ENCODE data around the gene GRM2.

The GRM2 gene

GRCh38 chr3:51706021-51706485, 815 bp upstream of the GRM2 start:
- no peak for DNase-seq

GRCh38 chr3:51708216-51708845, 1.5 kb downstream of the GRM2 start:
- DNase-seq: no peak

DNA sequence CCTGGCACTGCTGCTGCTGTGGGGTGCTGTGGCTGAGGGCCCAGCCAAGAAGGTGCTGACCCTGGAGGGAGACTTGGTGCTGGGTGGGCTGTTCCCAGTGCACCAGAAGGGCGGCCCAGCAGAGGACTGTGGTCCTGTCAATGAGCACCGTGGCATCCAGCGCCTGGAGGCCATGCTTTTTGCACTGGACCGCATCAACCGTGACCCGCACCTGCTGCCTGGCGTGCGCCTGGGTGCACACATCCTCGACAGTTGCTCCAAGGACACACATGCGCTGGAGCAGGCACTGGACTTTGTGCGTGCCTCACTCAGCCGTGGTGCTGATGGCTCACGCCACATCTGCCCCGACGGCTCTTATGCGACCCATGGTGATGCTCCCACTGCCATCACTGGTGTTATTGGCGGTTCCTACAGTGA, 2.1 kb downstream of the GRM2 start:
- DNase-seq: no peak

GRCh38 chr3:51709675-51710074, 2.8 kb downstream of the GRM2 start:
- DNase-seq: no peak

- DNase-seq: no peak
Measured at GRCh38 chr3:51710631-51711351, 3.9 kb downstream of the GRM2 start.

DNA sequence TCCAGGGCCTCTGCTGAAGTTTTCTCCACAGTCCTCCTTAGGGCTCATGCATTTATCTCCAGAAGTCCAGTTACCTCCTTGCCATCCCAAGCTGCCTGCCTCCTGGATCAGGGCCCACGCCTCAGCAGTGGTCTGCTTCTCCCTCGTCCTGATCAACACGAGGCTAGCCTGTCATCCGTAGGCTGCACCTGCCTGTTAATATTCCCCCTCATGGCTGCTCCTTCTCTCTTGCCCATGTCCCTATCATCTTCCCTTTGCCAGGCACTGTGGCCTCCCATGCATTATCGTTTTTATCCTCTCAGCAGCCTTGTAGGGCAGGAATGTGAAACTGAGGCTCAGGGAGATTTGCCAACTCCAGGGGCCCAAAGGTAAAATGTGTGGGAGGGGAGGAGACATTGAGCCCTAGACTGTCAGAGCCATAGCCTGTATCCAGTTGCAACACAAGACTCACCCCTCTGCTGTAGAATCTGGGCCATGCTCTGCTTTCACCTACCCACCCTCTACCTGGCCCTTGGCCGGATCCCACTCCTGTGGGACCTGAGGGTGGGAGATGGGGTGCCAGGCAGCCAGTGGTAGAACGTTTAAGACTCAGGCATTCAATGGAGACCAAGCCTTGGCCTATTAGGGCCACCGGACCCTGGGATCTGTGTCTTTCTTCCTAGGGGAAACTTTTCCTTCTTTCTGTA, 4.6 kb downstream of the GRM2 start:
- no peak for DNase-seq

- no peak for DNase-seq
Measured at GRCh38 chr3:51712038-51712420, 5.2 kb downstream of the GRM2 start.

GRCh38 chr3:51712511-51712931, 5.7 kb downstream of the GRM2 start:
- no peak for DNase-seq

DNA sequence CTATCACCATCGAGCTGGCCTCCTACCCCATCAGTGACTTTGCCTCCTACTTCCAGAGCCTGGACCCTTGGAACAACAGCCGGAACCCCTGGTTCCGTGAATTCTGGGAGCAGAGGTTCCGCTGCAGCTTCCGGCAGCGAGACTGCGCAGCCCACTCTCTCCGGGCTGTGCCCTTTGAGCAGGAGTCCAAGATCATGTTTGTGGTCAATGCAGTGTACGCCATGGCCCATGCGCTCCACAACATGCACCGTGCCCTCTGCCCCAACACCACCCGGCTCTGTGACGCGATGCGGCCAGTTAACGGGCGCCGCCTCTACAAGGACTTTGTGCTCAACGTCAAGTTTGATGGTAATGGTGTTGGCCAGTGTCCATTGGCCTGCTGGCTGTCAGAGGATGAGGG, 6.1 kb downstream of the GRM2 start:
- no peak for DNase-seq

DNA sequence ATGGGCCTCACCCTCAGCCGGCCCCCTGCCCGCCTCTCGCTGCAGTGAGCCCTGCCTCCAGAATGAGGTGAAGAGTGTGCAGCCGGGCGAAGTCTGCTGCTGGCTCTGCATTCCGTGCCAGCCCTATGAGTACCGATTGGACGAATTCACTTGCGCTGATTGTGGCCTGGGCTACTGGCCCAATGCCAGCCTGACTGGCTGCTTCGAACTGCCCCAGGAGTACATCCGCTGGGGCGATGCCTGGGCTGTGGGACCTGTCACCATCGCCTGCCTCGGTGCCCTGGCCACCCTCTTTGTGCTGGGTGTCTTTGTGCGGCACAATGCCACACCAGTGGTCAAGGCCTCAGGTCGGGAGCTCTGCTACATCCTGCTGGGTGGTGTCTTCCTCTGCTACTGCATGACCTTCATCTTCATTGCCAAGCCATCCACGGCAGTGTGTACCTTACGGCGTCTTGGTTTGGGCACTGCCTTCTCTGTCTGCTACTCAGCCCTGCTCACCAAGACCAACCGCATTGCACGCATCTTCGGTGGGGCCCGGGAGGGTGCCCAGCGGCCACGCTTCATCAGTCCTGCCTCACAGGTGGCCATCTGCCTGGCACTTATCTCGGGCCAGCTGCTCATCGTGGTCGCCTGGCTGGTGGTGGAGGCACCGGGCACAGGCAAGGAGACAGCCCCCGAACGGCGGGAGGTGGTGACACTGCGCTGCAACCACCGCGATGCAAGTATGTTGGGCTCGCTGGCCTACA, 8.5 kb downstream of the GRM2 start:
- no peak for DNase-seq

GRCh38 chr3:51715977-51716294, 9.1 kb downstream of the GRM2 start:
- no peak for DNase-seq

DNA sequence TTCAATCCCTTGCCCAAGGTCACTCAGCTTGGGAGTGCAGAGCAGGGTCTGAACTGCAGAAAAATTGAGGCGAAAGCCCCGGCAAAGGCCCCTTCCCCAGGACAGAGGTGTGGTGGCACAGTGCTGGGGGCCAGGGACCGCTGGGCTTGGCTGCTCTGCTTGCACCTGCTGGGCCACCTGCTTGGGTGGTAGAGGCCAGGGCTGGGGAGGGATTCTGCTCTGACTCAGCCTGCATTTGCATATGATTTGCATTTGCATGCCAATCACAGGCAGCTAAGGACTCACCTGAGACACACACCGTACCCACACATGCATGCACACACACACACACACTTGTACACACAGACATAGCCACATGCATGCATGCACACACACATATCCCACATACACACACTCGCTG, 9.9 kb downstream of the GRM2 start:
- DNase-seq: no peak

GRCh38 chr3:51717446-51717845, 10.6 kb downstream of the GRM2 start:
- no peak for DNase-seq

GRCh38 chr3:51717947-51718346, 11.1 kb downstream of the GRM2 start:
- no peak for DNase-seq

DNA sequence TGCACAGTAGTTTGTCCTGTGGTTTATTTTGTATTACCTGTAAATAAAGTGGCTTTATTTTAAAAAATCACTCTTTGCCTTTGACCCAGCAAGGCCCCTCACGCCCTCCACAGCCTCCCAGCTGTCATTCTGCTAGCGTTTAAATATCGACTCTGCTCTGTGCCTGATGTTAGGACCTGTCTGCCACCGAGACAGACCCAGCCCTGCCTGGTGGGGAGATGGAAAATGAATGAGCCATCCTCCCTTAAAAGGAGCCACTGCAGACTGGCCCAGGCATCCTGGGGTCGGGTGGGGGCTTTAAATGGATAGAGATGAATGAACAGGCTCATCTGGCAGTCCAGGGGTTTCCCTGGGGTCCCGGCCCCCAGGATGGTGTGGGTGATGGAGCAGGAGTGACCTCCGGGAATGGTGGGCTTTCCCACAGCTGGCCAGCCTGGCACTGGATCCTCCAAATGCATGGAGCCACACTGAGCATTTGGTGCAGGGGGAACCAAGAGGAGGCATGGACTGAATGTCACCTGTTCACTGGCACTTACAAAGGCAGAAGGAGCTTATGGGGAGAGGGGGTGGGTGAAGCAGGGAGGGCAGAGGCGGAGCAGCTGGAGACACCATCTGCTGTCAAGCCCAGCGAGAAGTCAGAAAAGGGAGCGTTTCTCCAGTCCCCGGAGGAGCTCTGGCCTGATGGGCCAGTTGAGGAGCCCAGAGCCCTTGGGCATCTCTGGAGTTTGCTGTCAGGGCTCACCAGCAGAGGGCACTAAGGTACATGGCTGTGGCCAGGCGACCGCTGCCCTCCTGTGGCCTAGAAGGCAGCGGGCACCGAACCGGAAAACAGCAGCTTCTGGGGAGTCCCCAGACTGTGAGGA, 11.9 kb downstream of the GRM2 start:
- no peak for DNase-seq

GRCh38 chr3:51719410-51720025, 12.7 kb downstream of the GRM2 start:
- DNase-seq: no peak

- no peak for DNase-seq
Measured at GRCh38 chr3:51720292-51721061, 13.6 kb downstream of the GRM2 start.

DNA sequence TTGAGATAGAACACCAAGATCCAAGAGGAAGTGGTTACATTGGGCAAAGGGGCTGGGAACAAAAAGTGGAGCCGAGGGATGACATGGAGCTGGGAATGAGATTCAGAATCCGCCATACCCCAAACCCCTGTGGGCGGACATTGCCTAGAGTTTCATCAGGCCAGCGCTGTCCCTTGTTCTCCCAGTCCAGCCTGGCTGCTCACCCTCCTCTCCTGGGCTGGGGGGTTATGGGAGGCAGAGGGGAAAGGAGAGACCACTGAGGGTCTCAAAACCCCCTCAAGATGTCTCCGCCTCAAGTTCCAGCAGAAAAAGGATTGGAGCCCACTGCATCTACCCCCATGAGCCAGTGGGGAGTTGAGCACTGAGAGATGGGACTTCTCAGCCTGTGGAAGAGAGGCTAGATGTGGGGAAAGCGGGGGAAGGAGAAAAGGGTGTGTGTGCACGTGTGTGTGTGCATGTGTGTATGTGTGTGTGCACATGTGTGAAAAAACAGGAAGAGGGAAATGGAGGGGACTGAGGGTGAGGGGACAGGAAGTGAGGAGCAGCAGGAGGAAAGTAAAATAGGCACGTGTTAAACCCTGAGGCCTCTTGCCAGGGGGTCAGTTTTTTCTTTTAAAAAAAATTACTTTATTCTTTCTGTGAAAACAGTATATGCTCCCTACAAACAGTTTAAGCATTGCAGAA, 14.3 kb downstream of the GRM2 start:
- DNase-seq: no peak

GRCh38 chr3:51722362-51722761, 15.5 kb downstream of the GRM2 start:
- no peak for DNase-seq

- no peak for DNase-seq
Measured at GRCh38 chr3:51727500-51727899, 20.6 kb downstream of the GRM2 start.

Data from NCI-H2227 treated with DMSO at 0.1 percent for 48 hours (cell line).